Measurements from ENCODE around the gene KRT10. TPM values are rescaled to one million over a fixed set of nuclear protein-coding genes. Genes with fewer than 3 reads are reported as not detected.

The KRT10 gene
- 5.9 and 8.5 TPM in 2 replicates for total RNA-seq

DNA sequence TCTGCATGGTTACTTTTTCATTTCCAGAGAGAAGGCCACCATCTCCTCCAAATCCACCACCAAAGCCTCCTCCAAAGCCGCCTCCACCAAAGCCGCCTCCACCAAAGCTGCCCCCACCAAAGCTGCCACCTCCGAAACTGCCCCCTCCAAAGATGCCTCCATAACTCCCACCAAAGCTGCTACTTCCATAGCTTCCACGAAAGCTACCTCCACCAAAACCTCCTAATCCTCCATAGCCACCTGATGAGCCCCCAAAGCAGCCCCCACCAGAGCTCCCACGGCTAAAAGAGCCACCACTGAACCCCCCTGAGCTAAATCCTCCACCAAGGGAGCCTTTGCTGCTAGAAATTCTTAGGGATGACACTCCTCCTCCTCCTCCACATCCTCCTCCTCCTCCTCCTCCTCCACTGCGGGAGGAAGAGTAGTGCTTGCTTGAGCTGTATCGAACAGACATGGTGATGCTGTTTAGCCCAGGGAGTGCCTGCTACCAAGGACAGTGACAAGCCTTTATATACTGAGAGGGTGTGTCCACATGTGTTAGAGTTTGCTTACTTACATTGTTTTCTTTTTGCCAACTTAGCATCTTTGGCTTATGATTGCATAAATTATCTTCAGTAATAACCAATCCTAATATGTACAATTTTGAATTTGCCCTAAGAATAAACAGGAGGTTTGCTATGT lies at the start of gene KRT10:
KRT10 (minus strand) TSS at position 483 of the 681 bp plus-strand sequence; CDS start at position 454, 29 bp downstream.

DNA sequence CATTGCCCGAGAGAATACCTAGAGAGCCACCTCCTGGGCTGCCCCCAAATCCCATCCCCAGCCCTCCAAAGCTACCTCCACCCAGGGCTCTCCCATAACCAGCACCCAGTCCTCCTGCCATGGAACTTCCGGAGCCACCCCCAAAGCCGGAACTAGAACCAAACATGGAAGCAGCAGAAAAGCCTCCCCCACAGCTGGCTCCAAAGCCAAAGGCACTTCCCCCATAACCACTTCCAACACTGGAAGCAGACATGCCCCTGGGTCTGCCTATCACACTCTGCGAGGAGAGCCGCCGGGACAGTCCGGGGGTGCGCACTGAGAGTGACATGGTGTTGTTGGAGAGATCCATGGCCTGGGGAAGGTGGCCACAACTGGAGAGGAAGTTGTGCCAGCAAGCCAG lies 44.4 kb upstream of the KRT10 start, which contains the start of gene KRT12:
KRT12 (minus strand) TSS at position 386 of the 400 bp plus-strand sequence; CDS start at position 349, 37 bp downstream.

DNA sequence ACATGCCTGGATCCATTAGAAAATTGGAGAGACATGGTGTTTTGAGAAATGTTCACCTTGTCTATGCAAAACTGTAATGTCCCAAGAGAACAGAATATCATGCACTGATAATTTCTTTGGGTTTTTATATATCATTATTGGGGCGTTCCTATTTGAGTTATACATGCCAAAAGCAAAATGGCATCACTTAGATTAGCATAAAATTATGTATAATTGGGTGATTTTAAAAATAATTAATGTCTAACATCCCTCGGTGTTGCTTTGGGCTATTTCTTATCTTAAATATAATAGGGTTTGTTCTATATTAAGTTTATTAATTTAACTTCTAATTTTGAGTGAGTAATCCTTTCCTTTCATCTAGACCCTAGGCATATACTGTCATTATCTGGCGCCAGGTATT lies 22.6 kb downstream of the KRT10 start, which contains the start of gene KRT28:
KRT28 (minus strand) TSS at position 101 of the 400 bp plus-strand sequence; CDS start at position 35, 66 bp downstream.

DNA sequence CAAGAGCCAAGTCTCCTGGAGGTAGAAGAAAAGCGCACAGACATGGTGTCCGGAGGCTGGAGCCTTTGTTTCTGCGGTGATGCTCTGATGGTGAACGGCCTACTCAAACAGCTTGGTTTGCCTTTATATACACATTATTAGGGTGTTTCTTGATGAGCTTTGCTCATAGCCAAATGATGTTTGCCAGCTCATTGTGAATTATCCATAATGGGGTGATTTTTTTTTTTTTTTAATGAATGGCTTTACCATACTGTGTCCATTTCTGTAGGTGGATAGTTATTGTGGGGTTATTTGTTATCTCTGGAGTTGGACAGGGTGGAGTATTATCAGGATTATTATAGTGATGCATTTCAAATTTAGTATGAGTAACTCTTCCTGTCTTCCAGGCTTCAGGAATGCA lies 40.0 kb downstream of the KRT10 start, which contains the start of gene KRT27:
KRT27 (minus strand) TSS at position 101 of the 400 bp plus-strand sequence; CDS start at position 44, 57 bp downstream.

DNA sequence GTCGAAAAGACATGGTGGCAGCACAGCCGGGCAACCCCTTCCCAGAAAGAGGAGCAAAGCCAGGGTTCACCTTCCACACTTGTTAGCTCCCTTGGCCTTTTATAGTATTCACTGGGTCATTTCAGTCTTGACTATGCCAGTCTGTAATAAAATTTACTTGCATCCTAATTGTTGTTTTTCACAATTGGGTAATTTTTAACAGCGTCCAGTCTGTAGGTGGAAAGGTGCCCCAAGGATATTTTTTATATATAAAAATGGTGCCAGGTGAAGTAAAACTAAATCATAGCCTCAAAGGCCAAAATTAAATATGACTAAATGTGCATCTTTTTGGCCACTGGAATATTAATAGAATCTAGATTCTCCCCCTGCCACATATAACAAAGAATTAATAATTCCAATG lies 50.3 kb downstream of the KRT10 start, which contains the start of gene KRT26:
KRT26 (minus strand) TSS at position 101 of the 400 bp plus-strand sequence; CDS start at position 13, 88 bp downstream.

Other genes with a start within 250 kb of the KRT10 start
- gene SMARCE1, start 174.8 kb downstream of the KRT10 start, total RNA-seq: 59.5 and 89.9 TPM in 2 replicates
- gene KRT222, start 157.4 kb downstream of the KRT10 start, total RNA-seq: under 0.01 TPM in 1 of 2 replicates, not detected in the other
- gene KRT24, start 118.9 kb downstream of the KRT10 start, total RNA-seq: 3.4 TPM in 1 of 2 replicates, not detected in the other
- gene KRT25, start 67.3 kb downstream of the KRT10 start, total RNA-seq: not detected in 2 replicates
- gene KRT26, start 50.4 kb downstream of the KRT10 start, total RNA-seq: not detected in 2 replicates
- gene KRT27, start 40.1 kb downstream of the KRT10 start, total RNA-seq: not detected in 2 replicates
- gene KRT28, start 22.7 kb downstream of the KRT10 start, total RNA-seq: not detected in 2 replicates
- not detected in 2 replicates for gene KRT12, start 44.6 kb upstream of the KRT10 start, total RNA-seq
- gene KRT20, start 62.6 kb upstream of the KRT10 start, total RNA-seq: not detected in 2 replicates
- gene KRT23, start 115.0 kb upstream of the KRT10 start, total RNA-seq: 27.3 and 86.5 TPM in 2 replicates
- 0.28 TPM in 1 of 2 replicates, not detected in the other for gene KRT39, start 144.3 kb upstream of the KRT10 start, total RNA-seq
- 0.36 TPM in 1 of 2 replicates, not detected in the other for gene KRT40, start 161.7 kb upstream of the KRT10 start, total RNA-seq
- gene KRTAP3-3, start 171.6 kb upstream of the KRT10 start, total RNA-seq: not detected in 2 replicates
- gene KRTAP3-2, start 177.3 kb upstream of the KRT10 start, total RNA-seq: not detected in 2 replicates
- gene KRTAP3-1, start 186.5 kb upstream of the KRT10 start, total RNA-seq: not detected in 2 replicates
- gene KRTAP1-5, start 204.6 kb upstream of the KRT10 start, total RNA-seq: not detected in 2 replicates
- not detected in 2 replicates for gene KRTAP1-4, start 207.6 kb upstream of the KRT10 start, total RNA-seq
- gene KRTAP1-3, start 212.3 kb upstream of the KRT10 start, total RNA-seq: not detected in 2 replicates
- not detected in 2 replicates for gene KRTAP1-1, start 218.8 kb upstream of the KRT10 start, total RNA-seq
- gene KRTAP2-1, start 224.7 kb upstream of the KRT10 start, total RNA-seq: not detected in 2 replicates
- not detected in 2 replicates for gene KRTAP2-2, start 232.6 kb upstream of the KRT10 start, total RNA-seq
- gene KRTAP2-3, start 237.5 kb upstream of the KRT10 start, total RNA-seq: 0.93 TPM in 1 of 2 replicates, not detected in the other
- gene KRTAP2-4, start 243.3 kb upstream of the KRT10 start, total RNA-seq: not detected in 2 replicates

Measured in nasal cavity respiratory epithelium epithelial cell of viscerocranial mucosa (primary cell).